Stimulated activated CD4-positive, alpha-beta T cell treated with anti-CD3 and anti-CD28 coated beads, Interleukin-1b, Interleukin-23, amount 100 ng/mL, for 4 hours (primary cell): Measurements from ENCODE around the gene TUBA8.
"Not testable (repeated sequence)": the region's sequence is repeated elsewhere in the genome, so short reads cannot be mapped to it uniquely, and the experiment has no call there.

Experiments
- DNase-seq, 2 donors: peaks; one replicate each; pipeline ENCODE4 v3.0.0-alpha.2; 2020; ENCODE audit warnings: low read depth in 2 of 2

Gene TUBA8

DNA sequence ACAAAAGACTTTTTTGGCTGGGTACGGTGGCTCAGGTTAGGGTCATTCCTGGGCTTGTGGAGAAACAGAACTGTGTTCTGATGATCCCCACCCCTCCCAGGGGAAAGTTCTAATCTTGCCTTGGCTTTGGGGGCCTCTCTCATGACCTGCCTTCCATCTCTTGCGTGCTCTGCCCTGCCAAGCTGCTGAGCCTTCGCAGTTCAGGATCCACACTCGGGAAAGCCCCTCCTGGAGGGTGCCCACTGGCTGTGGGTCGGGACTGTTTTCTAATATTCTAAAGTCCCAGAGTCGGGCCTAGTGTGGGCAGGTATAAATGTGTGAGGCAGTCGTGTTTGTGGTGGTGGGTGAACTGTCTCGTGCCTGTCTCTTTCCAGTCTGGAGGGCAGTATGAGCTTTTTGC is 62.2 kb downstream of the TUBA8 start:
- not testable (repeated sequence) for DNase-seq

DNA sequence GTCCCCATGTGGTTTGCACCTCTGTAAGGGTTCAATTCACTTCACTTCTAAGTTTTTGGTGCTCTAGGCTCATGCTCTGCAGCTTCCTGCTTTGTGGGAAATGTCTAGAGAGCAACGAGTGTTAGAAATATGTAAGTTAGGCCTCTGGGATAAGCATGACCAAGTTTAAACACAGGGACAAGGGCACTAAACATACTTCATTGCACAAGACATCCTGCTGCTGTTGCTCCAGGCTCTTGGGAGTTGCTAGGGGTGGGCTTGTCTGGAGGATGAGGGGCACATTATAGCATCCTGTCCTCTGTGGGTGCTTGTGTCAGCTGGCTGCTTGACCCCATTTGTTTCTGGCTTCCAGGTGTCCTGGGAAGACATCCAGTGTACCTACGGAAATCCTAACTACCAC is 62.8 kb downstream of the TUBA8 start:
- DNase-seq = not testable (repeated sequence)
